Putamen (tissue), 1 donor: ENCODE data around the gene GNAT1.
"Not testable (repeated sequence)": the region's sequence is repeated elsewhere in the genome, so short reads cannot be mapped to it uniquely, and the experiment has no call there.

Source experiments
- DNase-seq: peaks from one replicate; pipeline ENCODE4 v3.0.0-alpha.2; 2016; ENCODE audit warnings: low spot score

Gene GNAT1

GRCh38 chr3:50241713-50242380, 50.4 kb downstream of the GNAT1 start:
- no peak for DNase-seq

- DNase-seq = no peak
These were observed 51.0 kb downstream of the GNAT1 start for GRCh38 chr3:50242381-50242770.

- no peak for DNase-seq
These were observed 51.6 kb downstream of the GNAT1 start for GRCh38 chr3:50242851-50243542.

- no peak for DNase-seq
These were observed 52.1 kb downstream of the GNAT1 start for GRCh38 chr3:50243543-50243895.

- DNase-seq = not testable (repeated sequence)
These were observed 53.4 kb downstream of the GNAT1 start for GRCh38 chr3:50244813-50245212.

- DNase-seq = no peak
These were observed 53.9 kb downstream of the GNAT1 start for GRCh38 chr3:50245251-50245745.

- peak; percentile 85 for DNase-seq
These were observed 54.6 kb downstream of the GNAT1 start for GRCh38 chr3:50245831-50246516.

GRCh38 chr3:50246517-50246954, 55.1 kb downstream of the GNAT1 start:
- DNase-seq = no peak
